ENCODE results near the gene SGPP1. TPM values are rescaled to one million over a fixed set of nuclear protein-coding genes. Genes with fewer than 3 reads are reported as not detected.
A peak's percentile ranks its signal among the peaks of the same experiment; 100 is the strongest.
"Not testable (repeated sequence)": the region's sequence is repeated elsewhere in the genome, so short reads cannot be mapped to it uniquely, and the experiment has no call there.

The SGPP1 gene
- total RNA-seq, 1 experiment from 2014 or later, result 29.6 TPM

DNA sequence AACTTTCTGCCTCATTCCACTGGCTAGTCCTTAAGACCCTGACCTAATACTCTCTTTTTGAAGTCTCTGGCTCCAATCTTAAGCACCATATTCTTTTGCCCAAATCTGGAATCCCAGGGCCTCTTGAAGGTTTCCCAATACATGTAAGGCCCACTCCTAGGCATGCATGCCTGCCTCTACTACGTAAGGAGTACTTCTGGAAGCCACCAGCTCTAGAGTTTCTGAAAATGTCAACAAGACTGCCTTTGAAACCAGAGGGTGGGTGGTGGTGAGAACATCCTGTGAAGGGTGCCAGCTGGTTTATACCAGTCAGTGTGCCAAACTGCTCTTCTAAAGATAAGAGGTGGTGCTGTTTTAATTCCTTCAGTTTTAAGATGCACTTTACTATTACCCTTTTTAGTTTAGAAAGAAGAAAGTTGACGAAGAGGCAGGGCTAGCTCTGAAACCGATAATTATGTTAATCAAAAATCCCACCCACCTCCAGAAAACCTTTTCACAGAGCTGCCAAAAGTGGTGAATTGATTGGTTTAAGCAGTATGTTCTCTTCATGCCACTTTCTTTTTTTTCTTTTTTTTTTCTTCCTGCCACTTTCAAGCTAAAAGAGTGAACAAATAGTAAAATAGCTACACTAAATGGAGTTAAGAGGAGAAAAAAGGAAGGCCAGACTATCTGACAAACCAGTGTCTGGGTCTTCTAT is 77.5 kb downstream of the SGPP1 start:
- in situ Hi-C loops (cut with HindIII; ENCODE audit: low sequenced_read_pairs), result no loop called here

DNA sequence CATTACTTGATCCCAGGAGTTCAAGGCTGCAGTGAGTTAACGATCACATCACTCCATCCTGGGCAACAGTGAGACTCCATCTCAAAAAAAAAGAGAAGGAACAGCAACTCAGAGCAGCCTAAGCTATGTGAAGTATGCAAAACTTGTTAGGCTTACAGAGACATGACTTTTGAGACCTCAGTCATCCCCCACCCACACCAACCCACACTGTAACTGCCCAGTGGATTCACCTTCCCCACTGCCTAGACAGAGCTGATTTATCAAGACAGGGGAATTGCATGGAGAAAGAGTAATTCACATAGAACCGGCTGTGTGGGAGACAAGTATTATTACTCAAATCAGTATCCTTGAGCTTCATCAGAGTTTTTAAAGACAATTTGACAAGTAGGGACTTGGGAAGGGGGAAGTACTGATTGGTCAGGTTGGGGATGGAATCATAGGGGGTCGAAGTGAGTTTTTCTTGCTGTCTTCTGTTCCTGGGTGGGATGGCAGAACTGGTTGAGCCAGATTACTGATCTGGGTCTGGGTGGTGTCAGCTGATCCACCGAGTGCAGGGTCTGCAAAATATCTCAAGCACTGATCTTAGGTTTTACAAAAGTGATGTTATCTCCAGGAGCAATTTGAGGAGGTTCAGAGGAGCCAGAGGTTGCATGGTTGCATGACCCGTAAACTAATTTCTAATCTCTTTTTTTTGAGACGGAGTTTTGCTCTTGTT is 80.0 kb downstream of the SGPP1 start:
- in situ Hi-C loops (cut with HindIII; ENCODE audit: low sequenced_read_pairs), result no loop called here
- no peak for DNase-seq (ENCODE audit: low spot score)

More for the DNA sequence above, 77.5 kb downstream of the SGPP1 start:
- DNase-seq (ENCODE audit: low spot score), result no peak

DNA sequence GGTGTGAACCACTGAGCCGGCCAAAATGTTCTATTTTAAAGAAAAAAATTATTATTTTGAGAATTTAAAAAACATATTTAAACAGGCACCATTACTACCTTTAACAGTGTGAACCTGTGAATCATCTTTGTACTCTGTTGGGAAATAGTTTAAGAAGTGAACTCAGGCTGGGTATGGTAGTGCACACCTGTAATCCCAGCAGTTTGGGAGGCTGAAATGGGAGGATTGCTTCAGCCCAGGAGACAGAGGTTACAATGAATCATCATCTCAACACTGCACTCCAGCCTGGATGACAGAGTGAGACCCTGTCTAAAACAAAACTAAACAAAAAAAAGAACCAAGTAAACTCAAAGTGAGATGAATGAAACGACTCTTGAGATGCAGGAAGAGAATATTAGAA is 83.1 kb downstream of the SGPP1 start:
- in situ Hi-C loops (cut with HindIII; ENCODE audit: low sequenced_read_pairs), result no loop called here

DNA sequence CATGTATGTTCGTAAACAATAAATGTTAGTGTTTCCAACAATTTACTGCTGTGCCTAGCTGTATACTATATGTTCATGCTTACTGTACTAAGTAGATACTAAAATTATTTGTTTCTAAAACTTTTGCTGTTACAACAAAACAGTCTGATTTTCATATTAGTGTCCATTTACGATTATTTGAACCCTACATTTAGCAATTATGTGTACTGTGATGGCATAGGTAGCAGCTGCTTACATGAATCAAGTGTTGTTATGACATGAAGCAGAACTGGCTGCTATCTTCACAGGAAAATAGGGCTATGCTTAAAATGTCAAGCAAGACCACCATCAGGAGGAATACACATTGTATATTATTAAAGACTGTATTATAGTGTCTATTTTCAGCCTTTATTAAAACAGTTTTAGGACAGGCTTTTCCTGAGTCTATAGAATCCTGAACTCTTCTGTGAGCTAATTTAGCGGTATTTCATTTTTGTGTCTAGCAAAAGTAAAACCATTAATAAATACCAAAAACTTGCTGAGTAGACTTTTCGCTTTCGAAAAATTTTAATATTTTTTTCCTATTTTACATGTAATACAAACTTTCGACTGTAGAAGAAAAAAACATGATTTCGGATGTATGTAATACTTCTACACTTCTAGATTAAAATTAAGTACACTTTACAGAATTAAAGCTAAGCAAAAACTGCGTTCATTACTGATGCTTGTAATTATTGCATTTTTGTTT is 85.0 kb downstream of the SGPP1 start:
- in situ Hi-C loops (cut with HindIII; ENCODE audit: low sequenced_read_pairs), result no loop called here
- DNase-seq (ENCODE audit: low spot score), result no peak

More for the DNA sequence above, 83.1 kb downstream of the SGPP1 start:
- no peak for DNase-seq (ENCODE audit: low spot score)

DNA sequence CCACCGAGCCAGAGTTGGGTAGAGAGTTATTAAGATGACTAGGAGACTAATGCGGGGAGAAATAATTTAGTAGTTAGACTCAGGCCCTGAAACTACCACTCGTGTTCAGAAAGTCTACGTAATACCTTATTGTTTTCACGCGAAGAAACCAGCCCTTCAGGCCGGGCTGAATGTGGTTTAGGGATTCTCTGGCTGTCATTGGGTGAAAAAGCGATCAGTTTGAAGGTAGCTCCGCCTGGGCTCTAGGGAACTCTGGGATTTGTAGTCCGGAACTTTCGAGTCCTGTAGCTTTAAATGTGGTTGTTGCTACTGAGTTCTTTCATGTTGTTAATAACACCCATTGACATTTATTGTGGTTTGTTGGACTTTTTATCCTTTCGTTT is 85.6 kb downstream of the SGPP1 start:
- DNase-seq (ENCODE audit: low spot score), result peak; percentile 99
- in situ Hi-C loops (cut with HindIII; ENCODE audit: low sequenced_read_pairs), result no loop called here

DNA sequence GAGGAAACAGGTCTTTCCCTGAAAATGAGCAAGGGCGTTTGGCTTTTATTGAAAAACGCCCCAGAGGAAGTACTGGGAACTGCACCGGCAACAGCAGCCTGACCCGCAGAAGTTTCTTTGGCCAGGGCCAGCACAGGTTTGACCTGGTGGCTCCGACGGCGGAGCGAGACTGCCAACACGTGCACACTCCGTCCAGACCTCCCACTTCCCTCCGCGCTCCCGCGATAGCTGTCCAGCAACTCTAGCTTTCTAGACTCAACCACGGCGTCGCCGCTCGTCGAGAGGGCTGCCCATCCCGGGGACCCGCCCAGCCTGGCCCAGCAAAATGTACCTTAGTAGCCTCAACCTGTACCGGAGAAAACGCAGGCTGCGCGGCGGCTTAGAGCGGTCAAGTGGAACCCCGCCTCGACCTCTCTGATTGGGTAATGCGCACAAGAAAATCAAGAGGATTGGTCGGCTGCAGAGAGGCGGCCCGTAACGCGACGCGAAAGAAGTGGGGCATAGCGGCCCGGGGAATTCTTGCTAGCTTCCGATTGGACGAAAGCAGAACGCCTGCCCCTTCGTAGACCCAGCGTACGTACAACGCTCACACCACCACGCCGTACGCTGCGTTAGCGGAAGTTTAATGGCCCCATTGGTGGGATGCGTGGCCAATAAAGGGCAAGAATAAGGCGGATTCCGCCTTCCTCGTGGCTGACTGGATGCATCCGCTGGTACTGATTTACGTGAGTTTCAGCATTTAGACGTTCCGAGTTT is 86.2 kb downstream of the SGPP1 start, which contains the start of gene WDR89:
WDR89 (minus strand) TSS at position 399 of the 756 bp plus-strand sequence. CDS start 41,929 bp downstream, outside the sequence.
- peak; percentile 100 for DNase-seq (ENCODE audit: low spot score)
- in situ Hi-C loops (cut with HindIII; ENCODE audit: low sequenced_read_pairs), result no loop called here

DNA sequence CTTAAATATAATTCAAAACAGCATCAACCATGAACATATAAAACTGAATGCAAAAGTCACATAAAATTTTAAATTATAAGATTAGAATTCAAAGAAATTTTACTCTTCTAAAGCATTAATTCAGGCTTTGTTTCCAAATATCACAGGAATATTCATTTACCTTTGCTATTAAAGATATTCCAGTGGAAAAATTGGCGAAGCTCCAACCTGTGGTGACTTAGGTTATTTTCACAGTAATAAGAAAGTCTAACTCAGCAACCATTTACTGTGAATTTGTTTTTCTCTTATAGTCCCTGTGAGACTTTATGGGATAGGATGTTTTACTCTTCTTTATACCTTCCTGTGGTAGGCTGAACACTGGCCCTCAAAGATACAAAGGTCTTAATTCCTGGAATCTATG is 89.4 kb downstream of the SGPP1 start:
- no peak for DNase-seq (ENCODE audit: low spot score)
- in situ Hi-C loops (cut with HindIII; ENCODE audit: low sequenced_read_pairs), result no loop called here

DNA sequence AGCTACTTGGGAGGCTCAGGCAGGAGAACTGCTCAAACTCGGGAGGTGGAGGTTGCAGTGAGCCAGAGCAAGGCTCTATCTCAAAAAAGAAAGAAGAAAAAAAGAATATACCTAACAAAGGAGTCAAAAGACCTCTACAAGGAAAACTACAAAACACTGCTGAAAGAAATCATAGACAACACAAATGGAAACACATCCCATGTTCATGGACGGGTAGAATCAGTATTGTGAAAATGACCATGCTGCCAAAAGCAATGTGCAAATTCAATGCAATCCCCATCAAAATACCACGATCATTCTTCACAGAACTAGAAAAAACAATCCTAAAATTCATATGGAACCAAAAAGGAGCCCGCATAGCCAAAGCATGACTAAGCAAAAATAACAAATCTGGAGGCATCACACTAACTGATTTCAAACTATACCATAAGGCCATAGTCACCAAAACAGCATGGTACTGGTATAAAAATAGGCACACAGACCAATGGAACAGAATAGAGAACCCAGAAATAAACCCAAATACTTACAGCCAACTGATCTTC is 91.7 kb downstream of the SGPP1 start:
- in situ Hi-C loops (cut with HindIII; ENCODE audit: low sequenced_read_pairs); DNase-seq (ENCODE audit: low spot score): not testable (repeated sequence)

Other genes starting within 250 kb of the SGPP1 start
- gene PPP2R5E, start 184.7 kb downstream of the SGPP1 start, total RNA-seq (2014; rRNA removed; shearing (Covaris generic)), result 20.7 and 24.8 TPM in 2 replicates
- 7.9 and 14.7 TPM in 2 replicates for gene WDR89, start 86.2 kb downstream of the SGPP1 start, total RNA-seq (2014; rRNA removed; shearing (Covaris generic))
- 6.2 and 13.8 TPM in 2 replicates for gene SYNE2, start 124.9 kb upstream of the SGPP1 start, total RNA-seq (2014; rRNA removed; shearing (Covaris generic))